CD4-positive, alpha-beta T cell treated with Interleukin-12 subunit alpha and Interleukin-12 subunit beta, for 1 hour (primary cell): ENCODE data around the gene UCHL3.

Experiments
- DNase-seq: peaks from one replicate; pipeline ENCODE4 v3.0.0-alpha.2; 2020

Gene UCHL3

GRCh38 chr13:75550159-75550567 is 572 bp downstream of the UCHL3 start:
- DNase-seq = no peak

DNA sequence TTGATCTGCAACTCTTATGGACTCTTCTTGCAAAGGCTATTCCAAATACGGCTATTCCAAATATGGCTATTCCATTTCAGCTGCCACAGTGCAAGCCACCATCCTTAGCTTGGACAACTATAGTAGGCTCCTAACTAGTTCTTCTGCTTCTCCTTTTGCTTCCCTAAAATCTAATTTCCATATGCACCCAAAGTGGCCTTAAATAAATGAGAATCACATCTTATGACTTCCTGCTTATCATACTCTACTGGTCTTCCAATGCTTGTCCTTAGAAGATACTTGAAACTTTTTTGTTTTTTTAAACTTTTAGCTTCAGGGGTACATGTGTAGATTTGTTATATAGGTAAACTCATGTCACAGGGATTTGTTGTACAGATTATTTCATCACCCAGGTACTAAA is 4.9 kb downstream of the UCHL3 start:
- no peak for DNase-seq

GRCh38 chr13:75554981-75555380 is 5.4 kb downstream of the UCHL3 start:
- DNase-seq = no peak

- no peak for DNase-seq
These were observed 6.2 kb downstream of the UCHL3 start for GRCh38 chr13:75555836-75556235.

DNA sequence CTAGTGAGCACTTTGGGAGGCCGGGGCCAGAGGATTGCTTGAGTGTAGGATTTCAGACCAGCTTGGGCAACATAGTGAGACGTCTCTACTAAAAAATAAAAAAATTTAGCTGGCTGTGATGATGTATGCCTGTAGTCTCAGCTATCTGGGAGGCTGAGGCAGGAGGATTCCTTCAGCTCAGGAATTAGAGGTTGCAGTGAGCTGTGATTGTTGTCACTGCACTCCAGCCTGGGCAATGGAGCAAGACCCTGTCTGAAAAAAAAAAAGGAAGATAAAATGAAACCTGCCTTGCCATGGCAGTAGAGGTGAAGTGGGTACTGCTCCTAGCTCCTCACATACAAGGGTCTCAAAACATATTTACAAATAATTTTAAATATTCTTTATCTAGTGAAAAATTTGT is 7.4 kb downstream of the UCHL3 start:
- DNase-seq = no peak

- DNase-seq = no peak
These were observed 8.7 kb downstream of the UCHL3 start for GRCh38 chr13:75558145-75558840.

DNA sequence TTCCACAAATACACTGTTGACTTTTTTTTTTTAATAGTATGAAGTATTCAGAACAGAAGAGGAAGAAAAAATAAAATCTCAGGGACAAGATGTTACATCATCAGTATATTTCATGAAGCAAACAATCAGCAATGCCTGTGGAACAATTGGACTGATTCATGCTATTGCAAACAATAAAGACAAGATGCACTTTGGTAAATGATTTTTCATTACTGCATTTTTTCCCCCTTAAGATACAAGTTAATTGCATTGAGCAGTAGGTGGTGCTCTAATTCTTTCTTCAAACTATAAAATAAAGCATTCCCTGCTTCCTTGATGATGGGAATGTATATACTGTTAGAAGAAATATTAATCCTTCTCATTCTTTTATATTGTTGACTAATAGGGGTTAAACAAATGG is 17.1 kb downstream of the UCHL3 start:
- DNase-seq = no peak

DNA sequence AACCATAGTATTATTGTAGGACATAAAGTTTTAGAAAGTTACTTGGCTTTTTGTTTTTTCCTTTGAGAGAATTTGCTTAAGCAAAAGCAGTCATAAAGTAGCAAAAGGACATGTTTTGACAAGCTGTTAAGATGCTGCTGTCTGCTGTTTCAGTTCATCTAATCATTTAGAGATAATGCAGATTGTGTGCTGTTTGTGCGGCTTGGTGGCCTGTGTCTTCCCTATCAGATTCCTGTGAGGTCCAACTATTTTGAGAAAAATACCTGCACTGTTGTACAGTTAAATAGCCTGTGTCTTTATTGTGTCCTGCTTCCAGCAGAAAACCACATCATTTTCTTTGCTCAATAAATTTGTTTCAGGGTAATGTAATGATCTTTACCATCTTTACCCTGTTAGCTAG is 20.0 kb downstream of the UCHL3 start:
- DNase-seq = no peak

- no peak for DNase-seq
These were observed 29.9 kb downstream of the UCHL3 start for GRCh38 chr13:75579529-75579928.

DNA sequence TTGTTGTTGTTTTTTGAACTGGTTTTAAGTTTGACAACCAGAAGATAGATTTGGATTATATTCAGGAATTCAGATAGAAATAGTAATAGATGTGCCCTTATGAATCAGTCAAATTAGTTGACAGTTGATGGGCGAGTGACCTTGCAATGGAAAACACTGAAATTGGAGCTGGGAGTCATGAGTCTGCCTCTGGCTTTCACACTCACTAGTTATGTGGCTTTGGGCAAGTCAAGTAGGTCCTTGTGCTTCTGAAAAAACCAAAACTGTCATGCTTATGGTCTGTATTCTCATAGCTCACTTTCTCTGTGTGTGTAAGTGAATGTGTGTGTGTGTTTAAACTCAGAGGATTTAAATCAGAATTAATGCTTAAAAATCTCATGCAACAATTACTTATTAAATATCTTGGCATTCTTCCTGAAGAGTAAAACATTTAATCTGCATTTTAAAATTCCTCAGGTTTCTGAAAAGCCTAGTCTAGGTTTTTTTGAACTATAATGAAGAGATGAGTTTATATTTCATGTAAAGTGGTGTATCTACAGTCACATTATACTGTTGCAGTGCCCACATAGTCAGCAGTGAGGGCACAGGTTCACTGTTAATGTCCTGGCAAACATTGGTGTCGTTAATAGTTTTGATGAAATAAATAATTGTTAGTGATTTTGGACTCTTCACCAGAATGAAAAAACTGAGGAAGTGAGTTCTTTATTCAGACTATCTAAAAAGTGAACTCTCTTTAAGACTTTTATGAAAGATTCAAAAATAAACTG is 32.5 kb downstream of the UCHL3 start:
- DNase-seq = no peak

DNA sequence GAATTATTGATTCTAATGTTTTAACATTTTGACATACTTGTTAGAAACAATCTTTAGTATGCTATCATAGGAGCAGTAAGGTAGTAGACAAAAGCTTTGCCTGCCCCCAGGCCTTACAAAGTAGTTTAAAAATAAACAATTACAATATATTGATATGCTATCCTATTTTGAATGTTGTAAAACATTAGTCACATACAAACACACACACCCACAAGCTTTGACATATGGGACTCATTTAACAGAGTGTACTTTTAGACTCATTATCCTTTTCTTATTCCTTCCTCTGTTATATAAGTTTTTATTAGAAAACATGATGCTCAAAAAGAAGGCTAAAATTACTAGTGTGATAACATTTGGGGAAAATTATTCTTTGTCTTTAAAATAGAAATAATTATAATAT is 33.5 kb downstream of the UCHL3 start:
- no peak for DNase-seq

DNA sequence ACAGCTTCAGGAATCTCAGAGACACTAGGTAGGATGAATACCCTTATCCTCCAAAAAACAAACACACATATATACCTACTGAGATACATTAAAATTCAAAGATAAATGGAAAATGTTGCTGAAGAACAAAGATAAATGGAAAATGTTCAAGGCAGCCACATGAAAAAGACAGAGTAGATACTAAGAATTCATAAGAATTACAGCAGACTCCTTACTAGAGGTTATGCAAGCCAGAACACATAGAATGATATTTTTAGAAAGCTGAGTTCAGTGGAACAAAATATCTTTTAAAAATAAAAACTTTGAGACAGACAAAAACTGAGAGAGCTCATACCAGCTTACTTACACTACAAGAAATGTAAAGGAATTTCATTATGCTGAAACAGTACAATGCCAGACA is 35.6 kb downstream of the UCHL3 start:
- no peak for DNase-seq

- no peak for DNase-seq
These were observed 38.1 kb downstream of the UCHL3 start for GRCh38 chr13:75587679-75588078.

- no peak for DNase-seq
These were observed 47.1 kb downstream of the UCHL3 start for GRCh38 chr13:75596657-75597182.

DNA sequence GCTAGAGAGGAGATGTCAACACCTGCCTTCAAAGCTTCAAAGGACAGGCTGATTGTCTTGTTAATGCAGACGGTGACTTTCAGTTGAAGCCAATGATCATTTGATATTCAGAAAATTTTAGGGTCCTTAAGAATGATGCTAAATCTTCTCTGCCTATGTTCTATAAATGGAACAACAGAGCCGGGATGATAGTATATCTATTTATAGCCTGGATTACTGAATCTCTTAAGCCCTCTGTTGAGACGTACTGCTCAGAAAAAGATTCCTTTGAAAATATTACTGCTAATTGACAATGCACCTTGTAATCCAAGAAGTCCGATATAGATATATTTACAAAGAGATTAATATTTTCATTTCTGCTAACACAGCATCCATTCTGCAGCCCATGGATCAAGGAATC is 50.8 kb downstream of the UCHL3 start:
- no peak for DNase-seq

DNA sequence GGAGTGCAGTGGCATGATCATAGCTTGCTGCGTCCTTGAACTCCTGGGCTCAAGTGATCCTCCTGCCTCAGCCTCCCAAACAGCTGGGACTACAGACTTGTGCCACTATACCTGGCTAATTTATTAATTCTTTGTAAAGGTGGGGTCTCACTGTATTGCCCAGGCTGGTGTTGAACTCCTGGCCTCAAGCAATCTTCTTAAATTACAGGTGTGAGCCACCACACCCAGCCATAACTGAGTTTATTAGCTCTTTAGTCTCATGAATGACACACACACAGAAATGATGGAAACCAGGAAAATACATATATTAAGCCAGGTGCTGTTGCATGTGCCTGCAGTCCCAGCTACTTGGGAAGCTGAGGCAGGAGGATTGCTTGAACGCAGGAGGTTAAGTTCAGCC is 53.4 kb downstream of the UCHL3 start:
- no peak for DNase-seq

- no peak for DNase-seq
These were observed 57.9 kb downstream of the UCHL3 start for GRCh38 chr13:75607447-75607846.

- no peak for DNase-seq
These were observed 60.9 kb downstream of the UCHL3 start for GRCh38 chr13:75610466-75610865.

DNA sequence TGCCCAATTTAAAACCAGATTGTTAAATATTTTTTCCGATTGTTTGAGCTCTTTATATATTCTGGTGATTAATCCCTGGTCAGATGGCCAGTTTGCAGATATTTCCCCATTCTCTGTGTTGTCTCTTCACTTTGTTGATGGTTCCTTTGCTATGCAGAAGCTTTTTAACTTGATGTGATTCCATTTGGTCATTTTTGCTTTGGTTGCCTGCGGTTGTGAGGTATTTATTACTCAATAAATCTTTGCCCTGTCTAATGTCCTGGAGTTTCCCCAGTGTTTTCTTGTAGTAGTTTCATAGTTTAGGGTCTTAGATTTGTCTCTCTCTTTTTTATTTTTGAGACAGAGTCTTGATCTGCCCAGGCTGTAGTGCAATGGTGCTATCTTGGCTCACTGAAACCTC is 62.8 kb downstream of the UCHL3 start:
- no peak for DNase-seq

GRCh38 chr13:75617230-75617629 is 67.6 kb downstream of the UCHL3 start:
- DNase-seq = no peak

- DNase-seq = no peak
These were observed 68.7 kb downstream of the UCHL3 start for GRCh38 chr13:75618308-75618707.

DNA sequence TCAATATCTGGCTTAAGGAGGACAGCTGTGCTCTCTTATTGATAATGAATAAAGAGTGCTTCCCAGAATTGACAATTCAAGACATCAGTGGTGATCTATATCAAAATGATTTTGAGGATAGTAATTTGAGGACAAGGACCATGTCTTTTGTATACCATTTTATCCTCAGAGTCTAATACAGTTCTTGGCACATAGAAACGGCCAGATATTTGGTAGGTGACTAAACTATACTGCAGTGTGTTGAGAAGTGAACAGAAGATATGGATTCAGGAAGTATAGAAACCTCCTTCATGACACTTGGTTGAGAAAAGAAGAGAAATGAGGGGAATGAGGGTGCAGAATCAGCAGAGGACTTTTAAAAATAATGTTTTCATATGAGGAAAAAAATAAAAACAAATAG is 70.4 kb downstream of the UCHL3 start:
- DNase-seq = no peak

DNA sequence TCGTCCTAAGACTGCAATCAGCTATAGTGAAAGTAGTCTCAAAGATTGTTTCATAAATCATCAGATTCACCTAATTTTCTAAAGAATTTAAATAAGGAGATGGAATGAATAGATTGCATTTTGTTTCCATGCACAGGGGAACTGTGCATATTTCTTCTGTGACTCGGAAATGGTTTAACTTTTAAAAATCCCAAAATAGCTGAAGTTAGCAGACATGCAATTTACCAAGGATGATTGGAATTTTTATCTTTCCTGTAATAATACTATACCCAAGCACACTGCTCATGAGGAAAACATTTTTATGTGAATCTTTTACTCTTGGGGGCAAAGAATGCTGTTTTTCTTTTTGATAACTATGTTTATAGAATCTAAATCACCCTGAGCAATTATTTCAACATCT is 71.6 kb downstream of the UCHL3 start:
- no peak for DNase-seq

DNA sequence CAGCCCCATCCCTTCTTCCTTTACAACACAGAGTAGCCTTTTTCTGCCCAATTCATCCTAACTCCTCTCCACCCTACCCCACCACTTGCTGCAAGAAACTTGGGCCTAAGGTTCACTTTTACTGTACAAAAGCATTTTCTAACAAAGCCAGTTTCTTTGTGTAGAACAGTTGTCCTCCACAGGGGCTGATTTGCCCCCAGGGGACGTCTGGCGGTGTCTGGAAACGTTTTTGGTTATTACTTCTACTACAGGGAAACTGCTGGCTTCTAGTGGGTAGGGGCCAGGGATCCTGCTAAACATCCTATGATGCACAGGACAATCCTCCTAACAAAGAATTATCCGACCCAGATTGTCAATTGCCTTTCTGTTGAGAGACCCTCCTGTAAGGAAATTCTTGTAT is 79.2 kb downstream of the UCHL3 start:
- DNase-seq = no peak

DNA sequence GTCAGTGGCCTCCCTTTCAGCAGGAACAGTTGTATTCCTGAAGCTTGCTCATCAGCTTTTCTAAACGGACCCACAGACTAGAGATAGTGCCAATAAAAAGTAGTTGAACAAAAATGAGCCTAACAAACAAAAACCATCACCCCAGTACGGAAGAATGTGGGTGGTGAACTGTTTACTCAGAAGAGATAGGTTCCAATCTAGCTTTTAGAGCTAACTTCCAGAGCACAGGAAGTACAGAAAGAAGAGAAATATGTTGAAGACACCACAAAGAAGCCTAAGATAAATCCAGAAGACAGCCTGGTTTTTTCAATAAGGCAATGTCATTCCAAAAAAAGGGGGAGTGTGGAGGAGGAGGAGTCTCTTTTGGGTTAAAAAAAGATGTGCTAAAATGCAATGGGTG is 83.7 kb downstream of the UCHL3 start:
- DNase-seq = no peak
